ENCODE results near the gene MIA. TPM values are rescaled to one million over a fixed set of nuclear protein-coding genes. Genes with fewer than 3 reads are reported as not detected.

The MIA gene
- total RNA-seq, 1 donor from 2014 or later, result 1.7 TPM

GRCh38 chr19:40786060-40787037, 11.0 kb downstream of the MIA start:
- no peak for DNase-seq
- TF ChIP-seq CTCF (IDR thresholded peaks at IDR 0.05), result no peak
- H3K4me3 ChIP-seq, result no peak overlapping the region
- H3K27me3 ChIP-seq (ENCODE audit: low read depth), result no peaks in the 10 kb centered on the region
- peaks cover 42% of the 10 kb centered on the region for H3K36me3 ChIP-seq
- peaks cover 4% of the 10 kb centered on the region for H3K4me1 ChIP-seq
- ATAC-seq, result no peak
- H3K27ac ChIP-seq, result no peak overlapping the region
- intact Hi-C loops (cut with DNase I), result no loop called here
- no peaks in the 10 kb centered on the region for H3K9me3 ChIP-seq

- TF ChIP-seq CTCF (IDR thresholded peaks at IDR 0.05), result no peak
- Histone ChIP-seq H3K36me3 (peaks cover 31% of the 10 kb centered on the region), H3K27ac (peak overlapping the region; percentile 69), H3K9me3 (no peaks in the 10 kb centered on the region), H3K4me3 (no peak overlapping the region), H3K27me3 (ENCODE audit: low read depth) (no peaks in the 10 kb centered on the region), H3K4me1 (peaks cover 4% of the 10 kb centered on the region)
- ATAC-seq, result peak; percentile 90 to 91
- intact Hi-C loops (cut with DNase I), result no loop called here
- DNase-seq, result peak; percentile 76
Observed at GRCh38 chr19:40791349-40791748, 16.0 kb downstream of the MIA start.

GRCh38 chr19:40791996-40792395, 16.7 kb downstream of the MIA start:
- DNase-seq, result no peak
- no peak for ATAC-seq
- Histone ChIP-seq H3K27me3 (ENCODE audit: low read depth) (no peaks in the 10 kb centered on the region), H3K4me1 (peaks cover 4% of the 10 kb centered on the region), H3K9me3 (no peaks in the 10 kb centered on the region), H3K27ac (peak overlapping the region; percentile 69), H3K36me3 (peaks cover 25% of the 10 kb centered on the region), H3K4me3 (no peak overlapping the region)
- intact Hi-C loops (cut with DNase I), result no loop called here
- TF ChIP-seq CTCF (IDR thresholded peaks at IDR 0.05), result no peak

- Histone ChIP-seq H3K4me3 (no peak overlapping the region), H3K27ac (peak overlapping the region; percentile 88), H3K9me3 (no peaks in the 10 kb centered on the region), H3K27me3 (ENCODE audit: low read depth) (no peaks in the 10 kb centered on the region), H3K4me1 (peaks cover 33% of the 10 kb centered on the region), H3K36me3 (peaks cover 28% of the 10 kb centered on the region)
- no peak for TF ChIP-seq CTCF (IDR thresholded peaks at IDR 0.05)
- intact Hi-C loops (cut with DNase I), result no loop called here
- DNase-seq (no peak), ATAC-seq (no peak)
Observed at GRCh38 chr19:40797166-40797962, 22.0 kb downstream of the MIA start.

GRCh38 chr19:40797963-40798682, 22.8 kb downstream of the MIA start:
- Histone ChIP-seq H3K27ac (peak overlapping the region; percentile 88), H3K27me3 (ENCODE audit: low read depth) (no peaks in the 10 kb centered on the region), H3K4me3 (peak overlapping the region; percentile 92), H3K4me1 (peaks cover 40% of the 10 kb centered on the region), H3K36me3 (peaks cover 28% of the 10 kb centered on the region), H3K9me3 (no peaks in the 10 kb centered on the region)
- ATAC-seq, result peak; percentile 59 to 61
- intact Hi-C loops (cut with DNase I), result no loop called here
- TF ChIP-seq CTCF (IDR thresholded peaks at IDR 0.05), result peak; percentile 50
- peak; percentile 90 for DNase-seq
